Cardiac septum (tissue), 1 donor: ENCODE measurements around the gene NSUN6. TPM values are rescaled to one million over a fixed set of nuclear protein-coding genes. Genes with fewer than 3 reads are reported as not detected.

ENCODE experiments used
- DNase-seq: peaks from one replicate; pipeline ENCODE4 v3.0.0-alpha.2; 2020; ENCODE audit warnings: low spot score
- intact Hi-C: fragments of 100-400 bp; cut with DNase I; formaldehyde crosslinking; loops from one replicate; pipeline ENCODE4 v1.14.0; 2022
- long read RNA-seq: library from polyadenylated mRNA; unstranded; transcript quantifications from one replicate; pipeline ENCODE4 v2.0.0, GENCODE V29; 2021
- total RNA-seq: library from RNA; stranded (reverse); fragmentation: NEBNext Ultra II Directional; extraction: Animal tissue kit (Norgen Biotek cat#: 25700); gene quantifications from one replicate; pipeline ENCODE4 v1.2.1, GENCODE V29; 2021
- donor health status: DM: no; HTN: no; CAD: no.

Gene NSUN6, protein sequence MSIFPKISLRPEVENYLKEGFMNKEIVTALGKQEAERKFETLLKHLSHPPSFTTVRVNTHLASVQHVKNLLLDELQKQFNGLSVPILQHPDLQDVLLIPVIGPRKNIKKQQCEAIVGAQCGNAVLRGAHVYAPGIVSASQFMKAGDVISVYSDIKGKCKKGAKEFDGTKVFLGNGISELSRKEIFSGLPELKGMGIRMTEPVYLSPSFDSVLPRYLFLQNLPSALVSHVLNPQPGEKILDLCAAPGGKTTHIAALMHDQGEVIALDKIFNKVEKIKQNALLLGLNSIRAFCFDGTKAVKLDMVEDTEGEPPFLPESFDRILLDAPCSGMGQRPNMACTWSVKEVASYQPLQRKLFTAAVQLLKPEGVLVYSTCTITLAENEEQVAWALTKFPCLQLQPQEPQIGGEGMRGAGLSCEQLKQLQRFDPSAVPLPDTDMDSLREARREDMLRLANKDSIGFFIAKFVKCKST
- total RNA-seq, result 8.7 TPM
- long read RNA-seq, transcript NSUN6-201 (11 exons, 2,201 nt), result major isoform, 6 of 15 reads
- long read RNA-seq, partial matches to known transcripts, result 0 of 15 reads
- long read RNA-seq, other reads (novel, unspliced or antisense), result 7 of 15 reads

DNA sequence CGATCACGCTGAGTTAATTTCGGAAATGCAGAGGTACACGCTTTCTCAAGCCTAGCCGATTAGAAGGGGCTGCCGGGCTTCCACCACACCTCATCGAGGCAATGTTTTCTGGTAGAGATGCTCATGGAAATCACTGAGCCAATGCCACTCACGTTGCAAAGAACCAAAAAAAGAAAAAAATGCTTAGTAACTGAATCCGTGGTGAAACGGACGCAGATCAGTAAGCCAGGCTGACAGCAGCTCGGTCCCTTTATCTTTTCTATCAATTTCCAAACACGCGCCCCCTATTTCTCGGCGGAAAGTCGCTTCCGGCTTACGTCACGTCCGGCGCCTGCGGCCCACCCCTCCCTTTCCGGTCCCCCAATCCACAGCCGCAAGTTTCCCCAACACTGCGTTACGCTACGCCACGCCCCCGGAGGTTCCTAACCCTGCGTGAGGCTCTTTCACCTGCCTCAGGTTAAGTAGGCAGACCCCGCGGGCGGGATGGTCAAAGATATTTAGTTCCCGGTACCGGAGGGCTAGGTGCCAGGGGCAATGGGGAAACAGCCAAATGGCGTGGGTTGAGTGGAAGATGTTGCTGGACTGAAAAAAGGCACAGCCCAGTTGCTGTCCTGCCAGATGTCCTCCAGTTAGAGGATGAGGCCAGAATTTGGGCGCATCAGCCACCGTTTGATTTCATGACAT, at the start of gene NSUN6:
NSUN6 (minus strand) TSS at position 264 of the 684 bp plus-strand sequence. CDS start 384 bp downstream, outside the sequence.
- intact Hi-C loops, result loop anchor here (1.0 to 10.0 kb wide), 2 partner anchors 8 to 1447 kb away; partner anchors contain the start of genes ARL5B and TRDMT1
- DNase-seq, result peak; percentile 94

DNA sequence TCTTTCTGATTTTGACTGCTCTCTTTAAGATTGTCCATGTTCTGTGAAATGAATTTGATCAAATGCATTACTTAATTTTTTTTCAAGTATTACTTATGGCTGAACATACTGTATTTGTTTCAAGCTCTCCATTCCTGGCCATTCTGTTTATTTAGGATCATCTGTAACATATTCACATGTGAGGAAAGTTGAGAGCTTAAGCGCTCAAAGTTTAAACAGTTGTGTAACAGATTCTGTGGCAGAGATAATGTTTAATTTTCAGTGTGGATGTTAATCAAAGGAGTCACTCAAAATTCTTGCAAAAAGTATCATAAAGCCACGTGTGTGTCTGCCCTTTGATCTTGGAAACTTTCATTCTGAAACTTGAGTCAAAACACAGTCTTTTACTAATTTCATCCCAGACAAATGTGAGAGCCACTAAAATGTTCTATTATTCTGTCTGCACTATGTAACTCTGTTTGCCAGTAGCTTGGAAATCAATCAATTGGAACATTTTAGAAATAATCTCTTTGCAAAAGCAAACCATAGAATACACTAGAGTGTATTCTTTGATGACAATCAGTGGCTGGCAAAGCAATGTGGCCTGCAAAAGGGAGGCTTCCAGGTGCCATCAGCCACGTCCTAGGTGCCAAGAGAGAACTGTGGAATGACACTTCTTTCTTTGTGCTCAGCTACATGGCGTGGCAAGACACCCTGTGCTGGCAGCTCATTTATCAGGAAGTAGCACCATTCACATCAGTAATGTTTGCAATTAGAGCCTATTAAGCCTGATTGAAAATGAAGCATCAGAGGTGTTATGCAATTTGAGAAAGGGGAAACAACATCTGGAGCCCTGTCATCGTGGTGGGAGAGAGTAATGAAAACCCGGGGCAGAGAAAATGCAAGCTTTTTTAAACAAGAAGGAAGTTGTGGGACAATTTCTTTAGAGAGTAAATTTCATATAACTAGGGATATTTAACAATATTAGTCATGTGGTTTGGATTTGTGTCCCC, 48.8 kb upstream of the NSUN6 start:
- intact Hi-C loops, result no loop called here
- DNase-seq, result no peak

DNA sequence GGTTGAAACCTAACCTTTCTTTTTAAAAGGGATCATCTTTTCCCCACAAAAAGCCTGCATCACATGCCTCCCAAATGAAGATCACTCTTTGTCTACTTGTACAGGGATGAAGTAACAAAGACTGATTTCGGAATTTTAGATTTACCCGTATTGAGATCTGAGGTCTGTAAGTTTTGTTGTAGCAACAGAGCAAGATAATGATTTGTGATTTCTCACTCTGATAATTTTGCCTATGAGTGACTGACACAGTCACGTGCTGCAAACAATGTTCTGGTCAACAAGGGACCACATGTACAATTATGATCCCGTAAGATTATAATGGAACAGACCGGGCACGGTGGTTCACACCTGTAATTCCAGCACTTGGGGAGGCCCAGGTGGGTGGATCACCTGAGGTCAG, 39.2 kb upstream of the NSUN6 start:
- intact Hi-C loops, result no loop called here
- no peak for DNase-seq

DNA sequence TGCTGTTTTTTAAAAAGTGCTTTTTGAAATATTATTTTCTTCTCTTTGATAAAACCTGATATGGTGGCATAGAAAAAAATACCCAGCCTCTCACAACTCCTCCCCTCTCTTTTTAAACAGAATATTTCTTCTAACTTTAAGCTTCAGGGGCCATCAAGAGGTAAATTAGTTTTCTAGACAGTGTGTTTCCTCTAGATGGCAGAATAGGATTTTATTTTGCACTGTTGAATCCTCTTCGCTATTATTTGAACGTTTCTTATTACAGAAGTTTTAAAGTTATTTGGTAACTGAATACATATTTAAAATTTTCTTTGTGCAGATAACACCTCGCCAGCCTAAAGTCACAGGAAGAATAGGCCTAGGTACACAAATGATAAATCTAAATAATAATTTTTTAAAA, 38.1 kb upstream of the NSUN6 start:
- no peak for DNase-seq
- intact Hi-C loops, result no loop called here

DNA sequence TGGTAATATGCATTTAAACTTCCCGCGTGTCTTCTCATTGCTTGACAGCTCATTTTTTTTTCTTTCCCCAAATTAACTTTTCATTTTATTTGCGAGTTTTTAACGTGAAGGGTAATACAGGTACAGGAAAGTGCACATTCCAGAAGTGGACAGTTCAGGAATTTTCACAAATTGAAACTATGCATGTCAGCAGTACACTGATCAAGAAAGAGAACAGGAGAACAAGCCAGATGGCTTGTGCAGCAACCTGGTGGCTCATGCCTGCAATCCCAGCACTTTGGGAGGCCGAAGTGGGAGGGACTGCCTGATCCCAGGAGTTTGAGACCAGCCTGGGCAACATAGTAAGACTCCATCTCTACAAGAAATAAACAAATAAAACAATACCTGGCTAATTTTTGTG, 36.3 kb upstream of the NSUN6 start:
- intact Hi-C loops, result no loop called here

GRCh38 chr10:18687195-18687594, 35.8 kb upstream of the NSUN6 start:
- intact Hi-C loops, result no loop called here
- no peak for DNase-seq

More for the DNA sequence above, 36.3 kb upstream of the NSUN6 start:
- no peak for DNase-seq

DNA sequence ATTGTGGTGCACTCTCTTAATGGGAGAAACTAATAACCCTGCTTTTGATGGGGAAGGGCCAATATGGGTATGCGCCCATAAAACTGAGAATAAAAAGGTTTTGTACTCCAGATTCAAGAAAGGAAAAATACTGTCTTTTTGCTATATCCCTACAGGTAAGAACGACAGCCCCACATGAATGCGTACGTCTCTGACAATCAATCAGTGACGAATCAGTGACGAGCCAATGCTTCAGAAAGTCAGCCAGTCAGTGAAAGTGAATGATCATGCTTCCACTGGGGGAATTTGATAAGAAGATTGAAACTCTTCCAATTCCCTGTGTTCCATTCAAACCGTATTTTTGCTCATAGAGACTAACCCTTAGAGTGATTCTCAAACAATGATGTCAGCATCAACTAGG, 34.2 kb upstream of the NSUN6 start:
- intact Hi-C loops, result no loop called here
- DNase-seq, result no peak

GRCh38 chr10:18684953-18685352, 33.6 kb upstream of the NSUN6 start:
- DNase-seq, result no peak
- intact Hi-C loops, result no loop called here

GRCh38 chr10:18684416-18684815, 33.0 kb upstream of the NSUN6 start:
- intact Hi-C loops, result no loop called here
- DNase-seq, result no peak

DNA sequence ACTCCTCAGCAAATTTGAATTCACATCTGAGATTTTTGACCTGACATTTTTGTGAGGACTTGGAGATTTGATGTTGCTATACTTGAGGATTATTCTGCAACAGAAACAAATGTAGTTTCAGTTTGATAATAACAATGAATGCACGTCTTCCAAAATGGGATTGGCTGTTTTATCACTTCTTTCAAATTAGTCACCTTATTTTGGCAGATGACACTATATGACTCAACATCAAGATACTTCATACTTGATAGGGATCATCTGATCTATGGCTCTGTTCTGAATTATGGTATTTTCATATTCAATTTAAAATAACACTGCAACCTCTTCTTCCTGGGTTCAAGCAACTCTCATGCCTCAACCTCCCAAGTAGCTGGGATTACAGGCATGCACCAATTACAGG, 32.0 kb upstream of the NSUN6 start:
- intact Hi-C loops, result no loop called here
- DNase-seq, result no peak

GRCh38 chr10:18681971-18682411, 30.6 kb upstream of the NSUN6 start:
- intact Hi-C loops, result no loop called here
- DNase-seq, result no peak

GRCh38 chr10:18681366-18681765, 30.0 kb upstream of the NSUN6 start:
- no peak for DNase-seq
- intact Hi-C loops, result no loop called here

DNA sequence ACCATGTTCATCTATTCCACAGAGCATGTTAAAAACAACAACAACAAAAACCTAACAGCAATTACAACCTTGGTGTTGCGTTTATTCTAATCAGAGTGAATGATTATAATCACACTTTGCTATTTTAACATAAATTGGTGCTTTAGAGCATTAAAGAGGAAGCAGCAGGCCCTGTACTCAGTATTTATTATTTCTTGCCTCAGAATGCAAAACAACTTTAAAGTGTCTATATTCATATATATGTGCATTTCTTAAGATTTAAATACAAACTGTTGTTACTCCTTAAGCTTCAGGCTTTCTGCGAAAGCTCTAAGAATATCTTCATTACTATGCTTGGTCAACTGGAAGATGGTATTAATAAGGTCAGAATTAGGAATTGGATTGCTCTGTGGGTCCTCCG, 29.4 kb upstream of the NSUN6 start:
- DNase-seq, result no peak
- intact Hi-C loops, result no loop called here

GRCh38 chr10:18675086-18675801, 23.9 kb upstream of the NSUN6 start:
- intact Hi-C loops, result no loop called here
- no peak for DNase-seq

GRCh38 chr10:18668026-18668425, 16.6 kb upstream of the NSUN6 start:
- intact Hi-C loops, result no loop called here
- DNase-seq, result no peak

GRCh38 chr10:18666810-18667209, 15.4 kb upstream of the NSUN6 start:
- intact Hi-C loops, result no loop called here
- DNase-seq, result no peak

GRCh38 chr10:18665815-18666558, 14.6 kb upstream of the NSUN6 start:
- intact Hi-C loops, result no loop called here
- DNase-seq, result no peak

GRCh38 chr10:18664841-18665478, 13.6 kb upstream of the NSUN6 start:
- intact Hi-C loops, result no loop called here
- DNase-seq, result no peak
